Renal pelvis (tissue), 4 donors: ENCODE data around the gene CASD1. TPM values are rescaled to one million over a fixed set of nuclear protein-coding genes. Genes with fewer than 3 reads are reported as not detected.

Source experiments
- DNase-seq: peaks from one replicate; pipeline ENCODE4 v3.0.0-alpha.2; 2013
- polyA plus RNA-seq, 3 donors: library from polyadenylated mRNA; unstranded; fragments of 120-200 nt; gene quantifications; one replicate each; pipeline ENCODE4 v1.2.1, GENCODE V29; 2013; ENCODE audit not compliant: insufficient read length in 3 of 3

Gene CASD1
- polyA plus RNA-seq, 3 donors: 35.2 to 46.9 (median 46.6) TPM

DNA sequence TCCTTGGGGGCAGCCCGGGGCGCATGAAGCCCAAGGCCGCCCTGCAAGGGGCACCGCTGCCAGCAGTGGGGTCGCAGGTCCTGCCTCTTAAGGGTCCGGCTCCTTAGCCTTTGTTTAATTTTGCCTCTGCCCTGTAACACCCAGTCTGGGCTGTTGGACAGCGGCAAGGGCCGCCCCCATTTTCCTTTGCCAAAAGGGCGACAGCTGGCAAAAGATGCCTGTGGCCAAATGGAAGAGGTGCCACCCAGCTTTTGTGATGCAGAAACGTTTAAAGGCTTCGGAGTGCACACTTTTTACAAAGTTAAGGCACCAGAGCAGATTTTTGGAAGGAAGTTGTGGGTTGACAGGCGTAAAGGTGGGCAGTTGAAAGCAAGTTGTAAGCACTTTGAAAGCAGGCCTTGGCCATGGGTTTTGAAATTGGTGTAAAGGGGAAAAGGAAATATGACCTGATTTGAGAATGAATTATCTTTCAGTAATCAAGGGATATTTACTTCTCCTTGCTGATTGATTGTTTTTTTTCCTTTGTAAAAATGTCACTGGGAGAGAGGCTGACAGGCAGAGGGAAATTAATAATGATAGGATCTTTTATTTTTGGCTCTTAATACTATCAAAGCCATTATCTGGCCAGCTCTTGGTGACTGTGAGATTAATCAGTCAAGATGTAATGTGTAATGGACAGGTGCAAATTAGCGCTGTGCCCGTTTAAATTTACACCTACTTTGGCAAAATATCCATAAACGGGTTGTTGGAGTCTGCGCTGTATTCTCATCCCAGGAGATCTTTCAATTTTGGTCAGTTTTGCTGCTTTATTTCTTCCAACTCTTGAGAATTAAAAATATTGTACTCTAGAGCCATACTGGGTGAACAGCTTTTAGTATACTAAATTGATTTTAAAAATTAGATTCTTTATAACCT, 1.2 kb downstream of the CASD1 start:
- DNase-seq: peak; percentile 50

DNA sequence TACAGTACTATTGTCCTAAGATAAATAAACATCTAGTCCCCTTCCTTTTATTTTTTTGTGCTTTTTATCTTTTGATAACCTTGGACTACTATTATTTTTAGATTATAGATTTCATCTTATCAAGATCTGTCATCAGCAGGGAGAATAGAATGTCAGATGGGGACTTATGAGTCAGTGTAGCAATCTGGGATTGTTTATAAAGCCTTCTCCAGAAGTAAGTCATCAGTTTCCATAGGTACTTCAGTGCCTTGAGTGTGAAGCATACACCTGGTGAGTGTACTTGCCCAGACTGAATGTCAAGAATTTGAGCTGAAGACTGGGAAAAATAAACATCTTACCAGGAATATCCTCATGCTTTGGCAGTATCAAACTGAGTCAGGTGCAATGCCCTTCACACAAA, 2.1 kb downstream of the CASD1 start:
- DNase-seq: no peak

DNA sequence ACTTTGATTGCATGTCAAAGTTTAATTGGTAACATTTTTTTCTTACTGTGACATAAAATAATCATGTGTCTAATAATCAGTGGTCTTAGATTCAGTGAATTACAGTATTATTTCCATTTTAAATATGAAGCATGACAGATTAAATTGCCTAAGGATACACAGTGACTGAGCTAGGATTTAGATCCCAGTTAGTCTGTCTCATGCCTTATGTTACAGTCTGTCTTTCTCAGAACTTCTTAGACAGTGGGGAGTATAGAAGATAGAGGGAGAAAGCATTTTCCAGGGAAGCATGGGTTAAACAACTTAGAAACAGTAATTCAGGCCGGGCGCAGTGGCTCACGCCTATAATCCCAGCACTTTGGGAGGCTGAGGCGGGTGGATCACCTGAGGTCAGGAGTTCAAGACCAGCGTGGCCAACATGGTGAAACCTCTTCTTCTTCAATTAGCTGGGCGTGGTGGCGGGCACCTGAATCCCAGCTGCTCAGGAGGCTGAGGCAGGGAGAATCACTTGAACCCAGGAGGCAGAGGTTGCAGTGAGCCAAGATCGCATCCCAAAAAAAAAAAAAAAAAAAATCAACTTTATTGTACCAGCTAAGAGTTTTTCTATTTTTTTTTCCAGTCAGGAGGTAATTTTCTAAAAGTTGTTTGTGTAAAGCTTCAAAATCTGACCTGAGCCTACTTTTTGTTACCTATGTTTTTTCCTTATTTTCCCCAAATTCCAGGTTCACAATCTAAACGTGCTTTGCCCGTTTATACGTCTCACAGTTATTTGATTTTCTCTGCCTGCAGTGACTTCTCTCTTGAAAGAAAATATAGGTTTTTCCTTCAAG, 3.3 kb downstream of the CASD1 start:
- no peak for DNase-seq

DNA sequence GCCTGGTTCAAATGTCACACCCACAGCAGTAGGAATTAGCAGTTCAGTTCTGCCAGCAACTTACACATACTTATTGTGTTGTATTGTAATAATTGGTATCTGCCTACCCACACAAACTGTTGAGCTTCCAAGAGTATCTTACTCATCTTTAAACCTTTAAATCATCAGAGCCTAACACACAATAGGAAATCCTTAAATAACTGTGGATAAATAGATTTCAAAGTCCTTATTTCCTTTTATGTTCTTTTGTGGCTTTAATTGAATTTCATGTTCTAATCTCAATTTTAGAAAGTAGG, 3.9 kb downstream of the CASD1 start:
- no peak for DNase-seq

DNA sequence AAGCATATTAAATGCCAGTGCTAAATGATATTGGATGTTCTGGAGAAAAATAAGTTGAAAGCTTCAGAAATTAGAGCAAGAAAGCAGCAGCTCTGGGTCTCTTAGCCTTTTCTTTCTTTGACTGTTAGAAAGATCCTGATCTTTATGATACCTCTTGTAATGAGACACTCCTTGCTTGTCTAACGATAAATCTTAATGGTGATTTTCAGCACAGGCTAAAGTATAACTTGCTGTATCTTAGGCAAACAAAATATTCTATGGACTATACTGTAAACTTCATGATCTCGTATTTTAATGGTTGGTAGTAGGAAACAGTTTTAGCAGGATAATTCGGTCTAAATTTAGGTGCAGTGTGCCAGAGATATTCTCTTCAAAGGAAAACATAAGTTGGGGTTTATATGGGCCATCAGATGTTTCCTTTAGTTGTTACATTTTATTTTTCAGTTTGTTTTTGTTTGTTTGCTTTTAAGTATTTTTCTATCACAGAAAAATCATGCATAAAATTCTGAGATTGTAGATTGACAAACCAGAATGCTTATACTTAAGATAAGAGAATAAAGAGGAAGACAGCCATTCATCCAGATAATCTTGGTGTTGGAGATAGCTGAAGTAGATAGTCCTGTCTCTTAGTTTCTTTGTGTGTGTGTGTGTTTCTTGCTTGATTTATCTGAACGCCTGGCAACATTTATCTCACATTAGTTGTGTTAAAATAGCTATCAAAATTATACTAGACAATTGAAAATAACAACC, 4.7 kb downstream of the CASD1 start:
- DNase-seq: peak; percentile 30

DNA sequence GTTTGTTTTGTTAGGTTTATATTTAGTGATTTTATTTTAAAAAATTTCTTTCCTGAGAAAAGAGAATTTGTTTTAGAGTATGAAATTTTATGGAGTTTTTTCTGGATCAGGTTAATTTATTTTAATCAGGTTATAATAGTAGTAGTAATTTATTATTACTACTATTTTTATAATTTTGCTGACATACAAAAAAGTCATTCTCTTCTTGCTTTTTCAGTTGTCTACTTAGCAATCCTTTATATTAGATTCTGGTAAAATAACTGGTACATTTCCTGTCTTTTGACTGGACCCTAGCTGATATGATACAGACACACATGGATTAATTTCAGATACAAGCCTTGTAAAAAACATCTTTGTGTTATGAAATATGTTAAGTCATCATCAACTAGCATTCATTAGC, 5.3 kb downstream of the CASD1 start:
- DNase-seq: no peak

DNA sequence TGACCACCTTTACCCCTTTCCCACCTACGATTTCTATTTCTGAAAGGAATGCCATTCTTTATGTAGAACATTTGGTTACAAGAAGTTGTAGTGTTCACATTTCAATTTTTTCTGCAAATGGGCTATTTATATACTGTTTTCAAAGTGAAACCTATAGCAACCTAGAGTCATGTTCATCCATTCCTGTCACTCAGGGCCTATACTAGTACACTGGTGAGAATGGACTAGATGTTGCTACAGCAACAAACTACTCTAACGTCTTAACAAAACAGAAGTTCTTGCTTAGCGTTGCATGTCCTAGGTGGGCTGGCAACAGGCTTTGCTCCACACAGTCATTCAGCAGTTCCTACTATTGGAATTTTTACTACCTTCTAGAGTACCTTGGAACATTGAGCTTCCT, 16.3 kb downstream of the CASD1 start:
- no peak for DNase-seq

DNA sequence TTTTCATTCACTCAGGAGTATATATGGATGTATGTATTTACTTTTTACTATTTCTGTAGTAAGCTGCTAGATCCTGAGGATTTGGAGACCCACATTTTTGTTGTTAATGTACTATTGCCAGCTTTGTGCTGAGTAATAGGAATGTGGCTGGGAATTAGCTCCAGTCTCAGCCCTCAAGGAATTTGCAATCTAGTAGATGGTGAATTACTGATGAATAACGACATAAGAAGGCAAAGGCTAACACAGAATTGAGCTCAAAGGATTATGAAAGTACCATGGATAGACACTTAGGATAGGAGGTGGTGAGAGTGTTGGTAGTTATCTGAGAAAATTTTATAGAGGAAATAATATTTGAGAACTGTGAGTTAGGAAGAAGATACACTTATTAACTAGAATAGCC, 19.9 kb downstream of the CASD1 start:
- DNase-seq: no peak

DNA sequence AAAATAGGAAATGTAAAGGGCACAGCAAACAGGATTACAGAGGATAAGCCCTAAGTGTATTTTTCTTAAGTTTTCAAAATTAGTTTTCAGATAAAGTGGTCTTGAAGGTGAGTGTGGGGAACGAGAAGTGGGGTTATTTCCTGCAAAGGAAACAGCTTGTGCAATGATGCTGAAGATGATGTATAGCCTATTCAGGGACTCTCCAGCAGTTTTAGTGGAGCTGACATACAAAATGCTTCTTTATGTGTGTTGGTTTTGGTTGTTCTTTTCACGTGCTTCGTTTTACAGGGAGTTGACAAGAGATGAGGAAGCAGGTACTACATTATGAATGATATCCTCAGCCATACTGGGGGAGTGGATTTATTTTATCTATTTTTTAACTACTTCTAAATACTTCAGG, 20.5 kb downstream of the CASD1 start:
- DNase-seq: no peak

DNA sequence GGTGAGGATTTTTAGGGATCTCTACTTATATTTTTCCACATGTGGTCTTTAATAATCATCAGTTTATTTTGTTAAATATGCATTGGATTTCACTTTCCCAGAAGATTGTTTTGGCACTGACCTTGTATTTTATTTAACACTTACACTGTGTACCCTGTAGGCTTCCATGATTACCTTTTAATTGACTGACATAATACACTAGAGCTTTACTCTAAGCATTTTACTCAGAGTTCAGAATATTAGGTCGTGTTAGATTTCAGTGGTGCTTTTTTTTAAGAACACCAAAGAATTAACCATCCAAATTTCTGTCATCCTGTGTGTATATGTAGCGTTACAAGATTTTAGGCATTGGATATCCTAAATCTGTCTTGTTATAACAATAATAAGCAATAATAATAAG, 23.1 kb downstream of the CASD1 start:
- DNase-seq: no peak

DNA sequence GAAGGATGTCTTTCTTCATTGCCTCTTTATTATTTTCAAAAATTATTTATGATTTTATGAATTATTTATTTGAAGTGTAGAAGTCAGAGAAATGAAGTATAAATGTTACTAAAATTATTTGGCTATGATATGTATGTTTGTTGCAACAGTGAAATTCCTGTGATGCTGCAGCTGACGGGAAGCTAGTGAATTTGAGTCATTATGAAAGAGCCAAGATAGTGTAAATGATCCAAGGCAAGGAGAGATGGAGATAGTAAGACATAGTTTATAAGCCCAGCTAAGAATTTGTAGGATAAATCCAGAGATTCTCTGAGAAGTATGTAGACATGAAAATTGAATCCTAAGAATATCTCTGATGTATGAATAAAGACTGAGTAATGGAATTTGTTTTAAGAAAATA, 30.8 kb downstream of the CASD1 start:
- DNase-seq: no peak

DNA sequence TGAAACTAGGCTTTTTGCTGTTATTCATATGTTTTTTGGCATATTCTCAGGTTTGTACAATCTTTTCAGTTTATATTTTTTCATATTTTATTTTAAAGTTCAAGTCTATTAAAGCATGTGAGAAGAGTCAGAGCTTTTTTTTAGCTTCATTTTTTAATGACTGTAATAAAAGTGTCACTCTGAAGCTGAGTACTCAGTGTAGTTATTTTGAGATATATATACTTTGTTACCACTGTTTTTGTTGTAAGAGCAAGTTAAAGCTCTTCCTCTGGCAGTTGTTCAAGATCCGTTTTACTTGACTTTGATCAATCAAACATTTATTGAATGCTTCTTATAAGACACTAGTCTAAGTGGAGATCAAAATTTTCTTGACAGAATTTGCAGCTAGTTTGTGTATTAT, 37.5 kb downstream of the CASD1 start:
- DNase-seq: peak; percentile 38

DNA sequence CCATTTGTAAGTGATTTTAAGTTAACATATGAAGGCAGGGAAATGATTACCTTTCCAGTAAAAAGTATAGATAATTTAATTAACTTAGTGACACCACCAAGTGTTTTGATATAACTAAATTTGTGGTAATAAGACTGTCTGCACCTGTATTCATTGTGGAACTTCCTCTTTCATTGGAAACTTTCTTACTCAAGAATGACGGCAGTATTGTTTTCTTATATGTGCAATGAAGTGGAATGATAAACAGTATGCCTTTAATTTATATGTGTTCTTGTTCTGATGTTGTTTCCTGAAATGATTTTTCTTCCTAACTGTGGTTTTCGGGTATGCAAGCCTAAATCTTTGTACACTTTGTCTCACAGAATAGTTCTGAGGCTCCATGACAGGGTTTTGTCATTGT, 46.4 kb downstream of the CASD1 start:
- no peak for DNase-seq

DNA sequence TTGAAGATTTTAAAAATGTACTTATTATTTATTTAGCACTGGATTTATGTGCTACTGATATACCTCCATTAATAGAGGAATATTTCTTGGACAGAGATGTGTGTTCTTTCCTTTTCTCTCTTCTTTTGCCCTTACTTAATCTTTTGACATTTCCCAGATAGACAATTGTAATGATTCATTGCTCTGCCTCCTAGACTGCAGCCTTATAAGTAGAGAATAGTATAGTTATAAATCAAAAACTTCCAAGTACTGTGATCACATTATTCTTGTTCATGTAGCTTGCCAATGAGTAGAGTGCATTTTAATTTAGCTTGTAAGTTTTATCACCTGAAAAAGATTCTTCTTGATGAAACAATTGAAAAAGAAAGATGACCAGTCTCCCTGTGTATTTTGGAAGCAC, 47.6 kb downstream of the CASD1 start:
- no peak for DNase-seq

DNA sequence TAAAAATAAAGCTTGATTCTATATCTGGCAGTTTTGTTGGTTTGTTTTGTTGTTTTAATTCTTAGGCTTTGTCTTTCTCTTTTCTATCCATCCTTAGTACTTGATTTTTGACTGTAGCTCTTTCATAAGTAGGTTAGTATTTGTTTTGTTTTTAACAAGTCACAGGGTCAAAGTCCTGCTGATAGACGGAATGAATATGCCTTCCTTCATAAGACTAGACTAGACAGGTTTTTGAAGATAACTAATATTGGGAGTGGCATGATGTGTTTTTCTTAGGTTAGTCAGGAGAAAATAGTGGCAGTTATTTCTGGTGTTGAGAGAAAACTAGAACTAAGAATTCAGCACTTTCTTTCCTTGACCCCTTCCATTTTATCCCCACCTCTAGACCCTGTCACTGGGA, 50.4 kb downstream of the CASD1 start:
- DNase-seq: no peak

DNA sequence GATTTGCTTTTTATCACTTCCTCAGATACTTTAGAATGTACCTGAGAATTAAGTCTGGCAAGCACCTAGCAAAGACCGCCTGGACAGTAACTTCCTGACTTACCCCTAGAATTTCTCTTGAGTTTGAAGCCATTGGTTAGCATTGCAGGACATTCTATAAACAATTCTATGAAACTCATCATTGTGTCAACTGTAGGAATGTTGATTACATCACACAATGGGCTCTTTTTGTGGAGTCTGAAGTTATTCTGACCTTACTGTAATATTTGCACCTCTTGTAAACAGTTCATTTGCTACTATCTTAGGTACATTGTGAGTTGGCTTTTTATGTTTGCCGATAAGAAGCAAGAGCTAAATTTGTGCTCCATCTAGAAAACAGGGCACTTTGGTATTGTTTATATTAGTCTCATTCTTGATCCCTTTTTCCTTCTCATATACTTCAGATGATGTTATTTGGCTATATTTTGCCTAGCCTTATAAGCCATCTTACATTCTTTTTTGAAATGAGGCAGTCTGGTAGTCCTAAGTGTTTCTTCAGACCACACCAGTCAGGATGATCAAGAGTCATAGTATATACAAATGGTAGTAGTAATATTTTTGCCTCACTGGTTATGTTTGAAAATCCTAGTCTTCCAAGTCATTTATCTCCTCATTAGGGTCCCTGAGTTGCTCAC, 52.4 kb downstream of the CASD1 start:
- no peak for DNase-seq

DNA sequence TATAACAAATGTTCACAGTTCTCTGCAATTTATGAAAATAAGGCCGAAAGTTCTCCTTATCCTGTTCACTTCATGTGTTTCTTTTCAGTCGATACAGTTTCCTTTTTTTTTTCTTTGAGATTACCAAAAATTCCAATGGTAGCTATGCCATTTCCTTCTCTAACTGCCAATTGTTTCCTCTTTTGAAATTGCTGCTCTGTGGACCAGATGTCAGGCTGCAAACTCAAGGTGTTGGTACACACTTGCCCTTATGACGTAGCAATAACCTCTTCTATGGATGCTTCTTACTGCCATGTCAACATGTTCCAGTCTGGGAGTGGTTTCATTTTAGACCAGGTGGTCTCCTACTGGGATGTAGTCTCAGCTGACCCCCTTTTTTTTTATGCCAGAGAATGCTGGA, 52.9 kb downstream of the CASD1 start:
- no peak for DNase-seq

DNA sequence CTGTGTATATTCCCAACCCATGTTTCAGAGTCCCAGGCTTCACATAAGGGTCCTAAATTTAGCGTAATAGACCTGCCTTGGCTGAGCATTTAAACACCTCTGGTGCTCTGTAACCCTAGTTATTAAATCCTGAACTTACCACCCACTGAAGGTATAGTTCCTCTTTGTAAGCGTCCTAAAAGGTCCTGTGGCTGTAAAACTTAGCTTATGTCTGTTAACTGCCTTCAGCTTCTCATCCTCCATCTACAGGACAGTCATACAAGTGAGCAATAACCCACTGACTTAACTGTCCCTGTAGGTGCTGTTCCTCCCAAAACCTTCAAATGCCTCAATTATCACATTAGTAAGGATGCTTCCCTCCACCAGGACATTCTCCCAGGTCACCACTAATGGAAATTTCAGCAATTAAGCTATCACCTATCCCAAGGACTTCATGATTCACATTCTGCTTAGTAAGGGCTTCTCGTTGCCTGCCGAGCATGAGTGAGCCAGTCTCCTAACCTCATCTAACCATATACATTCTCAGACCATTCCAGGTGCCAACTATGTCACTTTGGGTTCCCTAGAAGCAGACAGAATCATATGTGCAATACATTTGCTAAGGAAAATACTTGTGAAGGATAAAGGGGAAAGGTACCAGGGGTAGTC, 55.8 kb downstream of the CASD1 start:
- no peak for DNase-seq

DNA sequence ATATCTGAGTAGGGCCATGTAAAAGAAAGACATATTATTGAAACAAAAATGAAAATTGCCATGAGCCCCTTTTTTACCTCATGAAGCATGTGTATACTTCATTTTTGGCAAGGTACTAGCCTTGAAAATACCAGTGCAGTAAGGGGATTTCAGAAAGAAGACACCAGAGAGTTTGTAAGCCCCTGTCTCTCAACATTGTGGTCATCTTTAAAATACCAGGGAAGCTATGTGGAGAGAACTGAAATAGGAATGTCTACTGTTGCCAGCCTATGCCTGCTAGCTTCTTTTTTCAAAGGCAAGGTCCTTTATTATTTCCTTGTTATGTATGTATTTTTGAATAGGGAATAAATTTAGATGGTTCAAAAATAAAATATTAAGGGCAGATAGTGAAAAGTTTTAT, 57.8 kb downstream of the CASD1 start:
- no peak for DNase-seq

DNA sequence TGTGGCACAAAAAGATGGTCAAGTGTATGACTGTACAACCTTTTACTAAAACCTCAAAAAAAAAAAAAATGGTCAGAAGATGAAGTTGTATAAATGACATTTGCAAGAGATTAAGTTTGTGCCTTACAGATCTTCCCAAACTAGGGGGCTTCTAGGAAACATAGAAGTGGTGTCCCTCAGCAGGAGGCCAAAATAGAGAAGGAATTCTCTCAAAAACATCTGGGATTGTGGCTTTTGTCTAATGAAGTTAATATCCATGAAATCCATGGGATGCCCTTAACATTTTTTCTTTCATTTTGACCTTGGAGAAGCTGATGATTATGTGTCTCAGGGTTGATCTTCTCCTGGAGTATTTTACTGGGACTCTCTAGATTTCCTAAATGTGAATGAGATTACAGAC, 62.2 kb downstream of the CASD1 start:
- no peak for DNase-seq

DNA sequence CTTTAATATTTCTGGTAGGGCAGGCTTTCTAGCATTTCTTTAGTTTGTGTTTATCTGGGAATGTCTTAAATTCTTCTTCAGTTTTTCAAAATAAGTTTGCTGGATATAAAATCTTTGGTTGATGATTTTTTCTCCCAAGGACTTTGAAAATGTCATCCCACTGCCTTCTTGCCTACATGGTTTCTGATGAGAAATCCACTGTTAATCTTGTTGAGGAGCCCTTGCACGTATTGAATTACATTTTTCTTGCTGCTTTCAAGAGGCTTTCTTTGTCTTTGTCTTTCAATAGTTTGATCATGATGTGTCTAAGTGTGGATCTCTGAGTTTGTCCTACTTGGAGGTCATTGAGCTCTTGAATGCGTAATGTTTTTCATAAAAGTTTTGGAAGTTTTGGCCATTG, 66.0 kb downstream of the CASD1 start:
- DNase-seq: no peak

DNA sequence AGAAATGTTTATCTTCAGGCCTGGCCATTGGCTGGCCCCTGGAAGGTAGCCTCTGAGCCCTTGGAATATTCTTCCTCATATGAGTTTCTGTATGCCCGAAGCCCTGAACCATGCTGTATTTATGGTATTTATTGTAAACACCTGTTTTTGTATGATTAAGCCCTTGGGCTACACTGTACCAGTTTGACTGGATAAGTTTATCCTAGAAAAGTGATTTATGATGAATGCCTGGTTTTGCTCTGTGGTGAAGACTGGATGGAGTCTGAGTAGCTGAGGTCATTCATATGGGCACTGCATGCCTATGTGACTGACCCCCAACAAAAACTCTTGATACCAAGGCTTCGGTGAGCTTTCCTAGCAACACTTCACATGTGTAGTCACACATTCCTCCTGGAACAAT, 66.7 kb downstream of the CASD1 start:
- no peak for DNase-seq
